Liver (tissue), 3 donors: Measurements from ENCODE around the gene IZUMO1.

Source experiments
- EGR1 ChIP-seq, 2 donors: IDR thresholded peaks; 2 replicates each; pipeline ENCODE4 v1.6.1; 2016 to 2018; ENCODE audit warnings: antibody characterized with exemption in 2 of 2, low read depth in 2 of 2
- HNF4G ChIP-seq: IDR thresholded peaks from 2 replicates; pipeline ENCODE4 v1.6.1; 2016; ENCODE audit warnings: antibody characterized with exemption
- JUND ChIP-seq, 2 donors: IDR thresholded peaks; 2 replicates each; pipeline ENCODE4 v1.6.1; 2016; ENCODE audit warnings: antibody characterized with exemption in 2 of 2
- MAX ChIP-seq: IDR thresholded peaks from 2 replicates; pipeline ENCODE4 v1.6.1; 2016; ENCODE audit warnings: antibody characterized with exemption
- NR2F2 ChIP-seq: IDR thresholded peaks from 2 replicates; pipeline ENCODE4 v1.6.1; 2016; ENCODE audit warnings: antibody characterized with exemption
- RAD21 ChIP-seq, 2 donors: IDR thresholded peaks; 2 replicates each; pipeline ENCODE4 v1.6.1; 2016; ENCODE audit warnings: antibody characterized with exemption in 2 of 2, mild to moderate bottlenecking in 2 of 2
- REST ChIP-seq: IDR thresholded peaks from 2 replicates; pipeline ENCODE4 v1.6.1; 2016; ENCODE audit warnings: antibody characterized with exemption, mild to moderate bottlenecking
- RXRA ChIP-seq, 2 donors: IDR thresholded peaks; 2 replicates each; pipeline ENCODE4 v1.6.1; 2017 to 2018; ENCODE audit warnings: antibody characterized with exemption in 2 of 2, mild to moderate bottlenecking in 1 of 2
- SP1 ChIP-seq: IDR thresholded peaks from 2 replicates; pipeline ENCODE4 v1.6.1; 2018; ENCODE audit warnings: antibody characterized with exemption, mild to moderate bottlenecking
- TAF1 ChIP-seq: conservative IDR thresholded peaks from 2 replicates; pipeline ENCODE4 v1.6.1; 2016; ENCODE audit warnings: antibody characterized with exemption, mild to moderate bottlenecking
- YY1 ChIP-seq: IDR thresholded peaks from 2 replicates; pipeline ENCODE4 v1.6.1; 2016; ENCODE audit warnings: antibody characterized with exemption, mild to moderate bottlenecking
- TF ChIP-seq, protein P1 (sequence below): fragments of 150-350 bp; IDR thresholded peaks from 2 replicates; pipeline ENCODE4 v1.5.1; 2017; ENCODE audit warnings: improper control_type of control experiment, low read depth, low read length; ENCODE audit not compliant: missing input control
- TF ChIP-seq, protein P2 (sequence below): IDR thresholded peaks from 2 replicates; pipeline ENCODE4 v1.6.1; 2016; ENCODE audit warnings: antibody characterized with exemption
- donor health status: healthy.
- donor health status: healthy.

GRCh38 chr19:48780631-48781391 is 34.1 kb upstream of the IZUMO1 start:
- no peak for TF ChIP-seq RXRA (IDR thresholded peaks at IDR 0.05)
- TF ChIP-seq, protein P1, sequence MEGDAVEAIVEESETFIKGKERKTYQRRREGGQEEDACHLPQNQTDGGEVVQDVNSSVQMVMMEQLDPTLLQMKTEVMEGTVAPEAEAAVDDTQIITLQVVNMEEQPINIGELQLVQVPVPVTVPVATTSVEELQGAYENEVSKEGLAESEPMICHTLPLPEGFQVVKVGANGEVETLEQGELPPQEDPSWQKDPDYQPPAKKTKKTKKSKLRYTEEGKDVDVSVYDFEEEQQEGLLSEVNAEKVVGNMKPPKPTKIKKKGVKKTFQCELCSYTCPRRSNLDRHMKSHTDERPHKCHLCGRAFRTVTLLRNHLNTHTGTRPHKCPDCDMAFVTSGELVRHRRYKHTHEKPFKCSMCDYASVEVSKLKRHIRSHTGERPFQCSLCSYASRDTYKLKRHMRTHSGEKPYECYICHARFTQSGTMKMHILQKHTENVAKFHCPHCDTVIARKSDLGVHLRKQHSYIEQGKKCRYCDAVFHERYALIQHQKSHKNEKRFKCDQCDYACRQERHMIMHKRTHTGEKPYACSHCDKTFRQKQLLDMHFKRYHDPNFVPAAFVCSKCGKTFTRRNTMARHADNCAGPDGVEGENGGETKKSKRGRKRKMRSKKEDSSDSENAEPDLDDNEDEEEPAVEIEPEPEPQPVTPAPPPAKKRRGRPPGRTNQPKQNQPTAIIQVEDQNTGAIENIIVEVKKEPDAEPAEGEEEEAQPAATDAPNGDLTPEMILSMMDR, result no peak
- TF ChIP-seq TAF1, result no peak
- TF ChIP-seq YY1, result no peak
- TF ChIP-seq, protein P2, sequence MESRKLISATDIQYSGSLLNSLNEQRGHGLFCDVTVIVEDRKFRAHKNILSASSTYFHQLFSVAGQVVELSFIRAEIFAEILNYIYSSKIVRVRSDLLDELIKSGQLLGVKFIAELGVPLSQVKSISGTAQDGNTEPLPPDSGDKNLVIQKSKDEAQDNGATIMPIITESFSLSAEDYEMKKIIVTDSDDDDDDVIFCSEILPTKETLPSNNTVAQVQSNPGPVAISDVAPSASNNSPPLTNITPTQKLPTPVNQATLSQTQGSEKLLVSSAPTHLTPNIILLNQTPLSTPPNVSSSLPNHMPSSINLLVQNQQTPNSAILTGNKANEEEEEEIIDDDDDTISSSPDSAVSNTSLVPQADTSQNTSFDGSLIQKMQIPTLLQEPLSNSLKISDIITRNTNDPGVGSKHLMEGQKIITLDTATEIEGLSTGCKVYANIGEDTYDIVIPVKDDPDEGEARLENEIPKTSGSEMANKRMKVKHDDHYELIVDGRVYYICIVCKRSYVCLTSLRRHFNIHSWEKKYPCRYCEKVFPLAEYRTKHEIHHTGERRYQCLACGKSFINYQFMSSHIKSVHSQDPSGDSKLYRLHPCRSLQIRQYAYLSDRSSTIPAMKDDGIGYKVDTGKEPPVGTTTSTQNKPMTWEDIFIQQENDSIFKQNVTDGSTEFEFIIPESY, result no peak
- no peak for TF ChIP-seq SP1
- no peak for TF ChIP-seq MAX
- peak; percentile 51 to 61 for TF ChIP-seq JUND (IDR thresholded peaks at IDR 0.05)
- TF ChIP-seq EGR1 (IDR thresholded peaks at IDR 0.05; ENCODE audit: low read depth in 2 of 2), result no peak
- no peak for TF ChIP-seq HNF4G
- TF ChIP-seq REST, result no peak
- TF ChIP-seq RAD21 (IDR thresholded peaks at IDR 0.05), result no peak
- TF ChIP-seq NR2F2, result no peak
